ENCODE data around the gene EXOC6B.
"Not testable (repeated sequence)": the region's sequence is repeated elsewhere in the genome, so short reads cannot be mapped to it uniquely, and the experiment has no call there.

Gene EXOC6B

DNA sequence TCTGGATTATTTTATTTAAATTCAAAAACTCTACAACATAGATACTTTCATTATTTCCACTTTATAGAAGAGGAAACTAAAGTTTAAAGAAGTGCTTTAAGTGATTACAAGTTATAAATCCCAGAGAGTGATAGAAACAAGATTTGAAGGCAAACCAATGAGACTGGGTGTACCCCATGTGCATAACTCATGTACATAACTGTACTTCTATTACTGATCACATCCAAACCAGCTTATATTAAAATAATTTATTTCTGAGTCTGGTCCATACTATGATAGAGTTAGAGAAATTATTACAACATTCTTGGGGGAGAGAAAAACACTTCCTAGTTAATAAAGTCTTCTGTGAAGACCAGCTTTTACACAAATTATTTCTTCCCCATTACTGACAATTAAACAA lies 221.4 kb downstream of the EXOC6B start:
- Histone ChIP-seq H3K9ac (ENCODE audit: low read length) (peak overlapping the region; percentile 24; the same call in 1 of the 2 replicates), H3K27me3 (ENCODE audit: low read depth, low read length) (no peaks in the 10 kb centered on the region), H4K20me1 (ENCODE audit: insufficient read depth, low read length) (no peaks in the 10 kb centered on the region), H3K79me2 (ENCODE audit: low read length) (no peaks in the 10 kb centered on the region), H3K9me3 (ENCODE audit: insufficient read depth, low read length) (no peaks in the 10 kb centered on the region), H3K36me3 (replicated peaks; ENCODE audit: low read depth, low read length) (no peaks in the 10 kb centered on the region), H2AFZ (ENCODE audit: low read depth, low read length) (no peak overlapping the region), H3K27ac (ENCODE audit: low read length) (no peak overlapping the region), H3K4me2 (ENCODE audit: low read length) (peak overlapping the region; percentile 43), H3K4me3 (ENCODE audit: low read length) (no peak overlapping the region; the same call in 1 of the 2 replicates), H3K4me1 (ENCODE audit: low read length) (peaks cover 19% of the 10 kb centered on the region)
- TF ChIP-seq CTCF (IDR thresholded peaks at IDR 0.05; ENCODE audit: low read depth, low read length) (no peak), EZH2phosphoT487 (IDR thresholded peaks at IDR 0.05; ENCODE audit: low read depth) (no peak)

GRCh38 chr2:72603481-72603880 lies 222.4 kb downstream of the EXOC6B start:
- Histone ChIP-seq H3K27ac (ENCODE audit: low read length) (no peak overlapping the region), H3K9ac (ENCODE audit: low read length) (no peak overlapping the region), H4K20me1 (ENCODE audit: insufficient read depth, low read length) (no peaks in the 10 kb centered on the region), H2AFZ (ENCODE audit: low read depth, low read length) (no peak overlapping the region), H3K4me2 (ENCODE audit: low read length) (peak overlapping the region; percentile 43), H3K79me2 (ENCODE audit: low read length) (no peaks in the 10 kb centered on the region), H3K4me1 (ENCODE audit: low read length) (peaks cover 15% of the 10 kb centered on the region), H3K36me3 (replicated peaks; ENCODE audit: low read depth, low read length) (no peaks in the 10 kb centered on the region), H3K9me3 (ENCODE audit: insufficient read depth, low read length) (no peaks in the 10 kb centered on the region), H3K27me3 (ENCODE audit: low read depth, low read length) (no peaks in the 10 kb centered on the region), H3K4me3 (ENCODE audit: low read length) (no peak overlapping the region)
- no peak for TF ChIP-seq CTCF (IDR thresholded peaks at IDR 0.05; ENCODE audit: low read depth, low read length)

GRCh38 chr2:72602711-72603110 lies 223.1 kb downstream of the EXOC6B start:
- Histone ChIP-seq H3K4me1 (ENCODE audit: low read length) (peaks cover 15% of the 10 kb centered on the region), H3K79me2 (ENCODE audit: low read length) (no peaks in the 10 kb centered on the region), H3K9me3 (ENCODE audit: insufficient read depth, low read length) (no peaks in the 10 kb centered on the region), H4K20me1 (ENCODE audit: insufficient read depth, low read length) (no peaks in the 10 kb centered on the region), H3K9ac (ENCODE audit: low read length) (no peak overlapping the region), H2AFZ (ENCODE audit: low read depth, low read length) (no peak overlapping the region), H3K27ac (ENCODE audit: low read length) (no peak overlapping the region), H3K4me3 (ENCODE audit: low read length) (no peak overlapping the region), H3K27me3 (ENCODE audit: low read depth, low read length) (no peaks in the 10 kb centered on the region), H3K4me2 (ENCODE audit: low read length) (no peak overlapping the region), H3K36me3 (replicated peaks; ENCODE audit: low read depth, low read length) (no peaks in the 10 kb centered on the region)
- TF ChIP-seq CTCF (IDR thresholded peaks at IDR 0.05; ENCODE audit: low read depth, low read length) (no peak), EZH2phosphoT487 (IDR thresholded peaks at IDR 0.05; ENCODE audit: low read depth) (no peak)

DNA sequence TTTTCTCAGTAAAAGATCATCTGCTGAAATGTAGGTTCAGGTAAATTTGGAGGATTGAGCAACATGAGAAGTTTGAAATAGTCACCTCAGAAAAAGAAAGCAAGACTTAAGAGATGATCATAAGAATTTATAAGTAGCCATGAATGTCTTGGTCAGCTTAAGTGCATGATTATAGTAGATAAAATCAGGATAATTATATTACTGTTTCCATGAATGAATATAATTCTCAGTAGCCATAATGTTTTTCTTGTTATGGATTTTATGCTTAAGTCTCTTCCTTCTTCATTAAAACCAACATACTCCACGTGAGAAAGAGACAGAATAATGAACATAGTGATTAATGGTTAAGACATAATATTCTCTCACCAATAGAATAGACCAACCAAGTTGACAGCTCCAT lies 223.7 kb downstream of the EXOC6B start:
- no peak for TF ChIP-seq CTCF (IDR thresholded peaks at IDR 0.05; ENCODE audit: low read depth, low read length)
- H3K9ac ChIP-seq (ENCODE audit: low read length), result no peak overlapping the region

DNA sequence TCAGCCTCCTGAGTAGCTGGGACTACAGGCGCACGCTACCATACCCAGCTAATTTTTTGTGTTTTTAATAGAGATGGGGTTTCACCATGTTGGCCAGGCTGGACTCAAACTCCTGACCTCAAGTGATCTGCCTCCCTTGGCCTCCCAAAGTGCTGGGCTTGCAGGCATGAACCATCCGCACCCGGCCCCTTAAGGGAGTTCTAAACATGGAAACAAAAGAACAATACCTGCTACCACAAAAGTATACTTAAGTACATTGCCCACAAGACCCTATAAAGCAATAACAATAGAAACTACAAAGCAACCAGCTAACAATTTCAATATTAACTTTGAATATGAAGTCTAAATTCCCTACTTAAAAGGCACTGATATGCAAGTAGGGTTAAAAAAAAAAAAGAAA lies 242.0 kb downstream of the EXOC6B start:
- not testable (repeated sequence) for H3K4me2 ChIP-seq (ENCODE audit: low read length); H3K79me2 ChIP-seq (ENCODE audit: low read length); H3K4me3 ChIP-seq (ENCODE audit: low read length); H3K9ac ChIP-seq (ENCODE audit: low read length); H3K36me3 ChIP-seq (replicated peaks; ENCODE audit: low read depth, low read length); H3K27ac ChIP-seq (ENCODE audit: low read length); H3K9me3 ChIP-seq (ENCODE audit: insufficient read depth, low read length); H3K27me3 ChIP-seq (ENCODE audit: low read depth, low read length); H3K4me1 ChIP-seq (ENCODE audit: low read length); H2AFZ ChIP-seq (ENCODE audit: low read depth, low read length); H4K20me1 ChIP-seq (ENCODE audit: insufficient read depth, low read length)

More for the DNA sequence above, 223.7 kb downstream of the EXOC6B start:
- Histone ChIP-seq H3K27me3 (ENCODE audit: low read depth, low read length) (no peaks in the 10 kb centered on the region), H2AFZ (ENCODE audit: low read depth, low read length) (no peak overlapping the region), H3K4me2 (ENCODE audit: low read length) (no peak overlapping the region), H3K4me3 (ENCODE audit: low read length) (no peak overlapping the region), H3K79me2 (ENCODE audit: low read length) (no peaks in the 10 kb centered on the region), H3K36me3 (replicated peaks; ENCODE audit: low read depth, low read length) (no peaks in the 10 kb centered on the region), H4K20me1 (ENCODE audit: insufficient read depth, low read length) (no peaks in the 10 kb centered on the region), H3K9me3 (ENCODE audit: insufficient read depth, low read length) (no peaks in the 10 kb centered on the region), H3K27ac (ENCODE audit: low read length) (no peak overlapping the region), H3K4me1 (ENCODE audit: low read length) (peaks cover 15% of the 10 kb centered on the region)
